ENCODE measurements around the gene OR10K1.

OR10K1 gene, protein sequence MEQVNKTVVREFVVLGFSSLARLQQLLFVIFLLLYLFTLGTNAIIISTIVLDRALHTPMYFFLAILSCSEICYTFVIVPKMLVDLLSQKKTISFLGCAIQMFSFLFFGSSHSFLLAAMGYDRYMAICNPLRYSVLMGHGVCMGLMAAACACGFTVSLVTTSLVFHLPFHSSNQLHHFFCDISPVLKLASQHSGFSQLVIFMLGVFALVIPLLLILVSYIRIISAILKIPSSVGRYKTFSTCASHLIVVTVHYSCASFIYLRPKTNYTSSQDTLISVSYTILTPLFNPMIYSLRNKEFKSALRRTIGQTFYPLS

DNA sequence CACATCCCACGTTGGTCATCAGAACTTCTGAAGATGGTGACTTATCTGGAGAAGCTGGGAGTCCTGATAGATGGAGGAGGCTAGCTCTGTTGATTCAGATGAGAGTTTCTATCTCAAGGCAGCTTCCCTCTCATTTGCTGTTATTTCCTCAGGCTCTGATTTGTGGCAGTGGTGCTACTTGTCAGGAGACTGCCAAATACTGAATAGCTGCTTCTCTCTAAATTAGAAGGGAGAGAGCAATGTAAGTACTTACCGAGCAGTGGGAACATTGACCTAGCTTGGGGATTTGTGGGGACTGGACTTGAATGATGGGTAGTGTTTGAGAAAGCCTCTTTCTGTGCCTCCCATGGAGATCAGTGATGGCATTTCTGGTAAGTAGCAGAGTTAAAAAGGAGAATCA lies at the start of gene OR10K1:
Gene OR10K1 (plus strand): TSS at position 301 of the 400 bp plus-strand sequence. CDS start 3,728 bp downstream, outside the sequence.
- TF ChIP-seq, protein P1, sequence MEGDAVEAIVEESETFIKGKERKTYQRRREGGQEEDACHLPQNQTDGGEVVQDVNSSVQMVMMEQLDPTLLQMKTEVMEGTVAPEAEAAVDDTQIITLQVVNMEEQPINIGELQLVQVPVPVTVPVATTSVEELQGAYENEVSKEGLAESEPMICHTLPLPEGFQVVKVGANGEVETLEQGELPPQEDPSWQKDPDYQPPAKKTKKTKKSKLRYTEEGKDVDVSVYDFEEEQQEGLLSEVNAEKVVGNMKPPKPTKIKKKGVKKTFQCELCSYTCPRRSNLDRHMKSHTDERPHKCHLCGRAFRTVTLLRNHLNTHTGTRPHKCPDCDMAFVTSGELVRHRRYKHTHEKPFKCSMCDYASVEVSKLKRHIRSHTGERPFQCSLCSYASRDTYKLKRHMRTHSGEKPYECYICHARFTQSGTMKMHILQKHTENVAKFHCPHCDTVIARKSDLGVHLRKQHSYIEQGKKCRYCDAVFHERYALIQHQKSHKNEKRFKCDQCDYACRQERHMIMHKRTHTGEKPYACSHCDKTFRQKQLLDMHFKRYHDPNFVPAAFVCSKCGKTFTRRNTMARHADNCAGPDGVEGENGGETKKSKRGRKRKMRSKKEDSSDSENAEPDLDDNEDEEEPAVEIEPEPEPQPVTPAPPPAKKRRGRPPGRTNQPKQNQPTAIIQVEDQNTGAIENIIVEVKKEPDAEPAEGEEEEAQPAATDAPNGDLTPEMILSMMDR (IDR thresholded peaks at IDR 0.05): no peak

DNA sequence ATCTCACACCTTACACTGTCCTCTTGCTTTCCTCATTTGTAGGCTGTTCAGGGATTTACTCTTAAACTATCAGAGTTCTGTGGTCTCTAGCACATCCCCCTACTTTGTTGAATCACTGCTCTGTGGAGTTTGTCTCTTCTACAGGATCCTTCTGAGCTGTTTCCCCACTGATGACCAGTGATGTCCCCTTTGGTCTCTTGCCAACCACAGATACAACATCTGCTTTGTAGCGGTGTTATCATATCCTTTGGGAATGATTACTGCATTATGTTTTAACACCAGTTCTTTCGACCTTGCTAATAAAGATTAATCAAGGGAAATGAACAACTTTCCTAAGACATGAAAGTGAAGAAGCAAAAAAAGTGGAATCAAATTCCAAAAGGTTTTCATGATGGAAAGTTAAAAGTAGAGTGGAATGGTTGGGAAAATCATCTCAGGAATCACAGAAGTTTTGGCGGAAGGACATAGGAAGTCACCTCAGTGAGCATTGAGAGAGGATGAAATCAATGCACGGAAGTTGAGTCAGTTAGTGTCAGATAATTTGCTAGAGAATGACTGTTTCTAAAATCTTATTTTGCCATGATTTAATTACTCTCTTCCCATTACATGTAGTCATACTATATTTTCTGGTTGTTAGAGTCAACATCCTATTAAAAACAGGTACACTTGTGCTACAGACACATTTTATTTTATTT lies 46.8 kb upstream of the OR10K1 start:
- TF ChIP-seq, protein P1 (IDR thresholded peaks at IDR 0.05): no peak

DNA sequence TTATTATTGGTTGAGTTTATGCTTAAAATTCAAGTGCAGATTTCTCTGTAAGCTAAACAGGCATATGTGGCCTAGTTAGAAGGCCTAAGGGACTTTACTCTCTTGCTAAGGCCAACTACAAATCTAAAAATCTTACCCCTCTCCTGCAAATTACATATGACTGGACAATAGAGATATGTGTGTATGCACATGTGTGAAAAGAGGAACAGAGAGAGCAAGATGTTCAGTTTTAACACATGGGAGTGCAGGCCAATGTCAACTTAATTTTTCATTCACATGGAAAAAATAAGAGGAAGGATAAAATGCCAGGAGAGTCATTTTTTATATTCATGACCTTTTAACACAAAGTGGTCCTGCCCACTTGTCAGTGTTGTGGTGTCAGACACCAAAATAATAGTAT lies 44.0 kb upstream of the OR10K1 start:
- TF ChIP-seq, protein P1 (IDR thresholded peaks at IDR 0.05): no peak

DNA sequence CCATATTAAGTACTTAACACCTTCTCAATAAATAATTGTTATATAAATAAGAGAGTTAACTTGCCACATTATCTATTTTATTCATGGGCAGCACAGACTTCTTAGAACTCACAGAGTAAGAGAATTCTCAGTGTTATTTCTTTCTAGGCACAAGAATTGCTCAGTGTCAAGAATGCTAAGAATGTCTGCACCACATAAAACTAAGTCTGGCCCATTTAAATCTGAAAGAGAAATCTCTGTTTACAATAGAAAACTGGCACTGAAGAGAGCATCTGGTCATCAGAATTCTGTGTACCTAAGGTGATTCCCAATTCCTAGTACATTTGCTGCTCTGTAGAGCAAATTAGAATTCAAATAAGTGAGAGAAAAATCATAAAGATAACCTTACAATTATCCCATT lies 39.4 kb upstream of the OR10K1 start:
- TF ChIP-seq, protein P1 (IDR thresholded peaks at IDR 0.05): no peak

DNA sequence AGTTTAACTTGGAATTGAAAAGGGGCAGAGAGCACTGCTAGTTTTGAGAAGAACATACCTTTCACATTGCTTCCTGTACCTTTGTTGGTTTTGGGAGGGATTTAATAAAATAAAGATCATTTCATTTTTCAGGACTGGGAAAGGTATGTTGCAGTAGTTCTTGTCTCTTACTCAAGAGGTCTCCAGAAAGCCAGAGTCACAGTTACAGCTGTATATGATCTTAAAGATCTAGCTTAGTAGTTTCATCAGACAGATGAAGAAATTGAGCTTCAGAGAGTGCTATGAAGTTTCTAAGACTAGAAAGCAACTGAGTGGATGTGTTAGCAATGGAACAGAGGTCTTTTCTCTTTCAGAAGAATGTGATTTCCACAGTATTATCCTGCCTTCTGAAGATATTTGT lies 36.6 kb upstream of the OR10K1 start:
- TF ChIP-seq, protein P1 (IDR thresholded peaks at IDR 0.05): no peak

DNA sequence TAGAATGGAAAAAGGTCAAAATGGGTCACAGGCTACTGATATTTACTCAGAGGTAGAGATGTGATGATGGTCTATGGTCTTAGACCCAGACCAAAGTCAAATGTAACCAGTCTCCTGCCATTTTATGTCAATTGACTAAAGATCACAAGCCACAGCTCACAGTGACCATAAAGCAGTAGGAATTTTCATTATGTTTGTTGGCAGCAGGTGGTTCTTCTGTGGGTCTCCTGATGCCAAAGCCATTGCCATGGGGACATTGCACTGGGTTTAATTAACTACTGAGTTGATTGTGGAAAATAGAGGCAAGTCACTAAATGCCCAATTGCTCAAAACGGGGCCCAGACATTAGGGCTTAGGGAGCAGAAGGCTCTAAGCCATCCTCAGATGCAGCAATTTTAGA lies 35.5 kb upstream of the OR10K1 start, which contains the start of gene OR10K2:
Gene OR10K2 (minus strand): TSS at position 101 of the 400 bp plus-strand sequence. CDS start 5,371 bp downstream, outside the sequence.
- TF ChIP-seq, protein P1 (IDR thresholded peaks at IDR 0.05): no peak

DNA sequence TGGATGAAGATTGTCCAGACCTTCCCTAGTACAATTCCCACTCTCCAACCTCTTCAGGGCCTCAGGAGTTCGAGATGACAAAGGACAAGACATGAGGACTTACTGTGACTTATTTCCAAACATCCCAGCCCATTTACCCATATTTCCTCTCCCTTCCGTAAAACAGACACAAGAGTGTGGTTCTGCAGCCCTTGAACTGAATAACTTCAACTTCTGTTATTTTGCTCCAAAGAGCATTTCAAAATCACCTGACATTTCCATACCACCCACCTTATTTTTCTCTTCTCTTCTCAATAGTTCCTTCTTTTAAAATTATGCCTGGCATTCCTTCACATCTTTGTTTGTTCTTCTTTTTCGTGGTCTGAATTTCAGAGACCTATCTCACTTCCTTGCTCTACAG lies 26.9 kb upstream of the OR10K1 start:
- TF ChIP-seq, protein P1 (IDR thresholded peaks at IDR 0.05): no peak
